K562 (cell line): Measurements from ENCODE around the gene HMGB2. TPM values are rescaled to one million over a fixed set of nuclear protein-coding genes. Genes with fewer than 3 reads are reported as not detected.

ENCODE experiments used
- ATAC-seq: fragments of 200-7000 bp; cut with Tn5 transposase; 3 replicates; pipeline ENCODE4 v1.9.1; 2020; ENCODE audit warnings: moderate library complexity
- BruUV-seq: library from RNA; stranded (reverse); fragments of 400-500 nt; replicated peaks from 2 replicates; lab custom pipeline; 2021; lab: Mats Ljungman, UMichigan
- CTCF ChIA-PET: fragments of 300-600 bp; formaldehyde crosslinking; extraction: SDS; loops from one replicate; lab custom pipeline; 2021; ENCODE audit warnings: low intra/inter-chr PET ratio; lab: Yijun Ruan, JAX
- POLR2A ChIA-PET: fragments of 300-600, 350-650 bp; sonication (Branson Sonifier 250); formaldehyde crosslinking; extraction: SDS; loops from one replicate; lab custom pipeline; 2021; ENCODE audit warnings: antibody characterized with exemption, inconsistent platforms; lab: Yijun Ruan, JAX
- DNase-seq, 4 experiments: peaks; one replicate each; pipeline versions ENCODE4 v3.0.0 to v3.0.0-alpha.2; 2011 to 2018; ENCODE audit warnings: low spot score in 3 of 4, mixed read lengths in 3 of 4; ENCODE audit errors: extremely low read depth in 1 of 4
- FAIRE-seq: peaks from 2 replicates; lab custom pipeline; 2011; peaks lifted over from hg19 to GRCh38; lab: Jason Lieb, UNC
- H2AFZ ChIP-seq: 2 replicates; pipeline ENCODE4 v1.6.0; 2011; ENCODE audit warnings: low read depth, low read length, control low read depth, inconsistent platforms
- H3K27ac ChIP-seq: fragments of 200-600 bp; 3 replicates; pipeline ENCODE4 v1.8.0; 2011; ENCODE audit warnings: low read depth, mild to moderate bottlenecking, control low read depth, inconsistent platforms, low read length, moderate library complexity, mixed read lengths; ENCODE audit errors: extremely low read depth
- H3K27me3 ChIP-seq, 2 experiments: fragments of 300-600 bp in 1 of 2; 2 replicates in 1 of 2; 3 replicates in 1 of 2; pipeline versions ENCODE4 v1.6.0 to v1.8.0; 2011; ENCODE audit warnings: inconsistent platforms in 2 of 2, low read length in 2 of 2, mild to moderate bottlenecking in 1 of 2, mixed read lengths in 1 of 2, moderate library complexity in 1 of 2; ENCODE audit not compliant: control insufficient read depth in 2 of 2, insufficient read depth in 2 of 2
- H3K36me3 ChIP-seq: fragments of 300-600 bp; 3 replicates; pipeline ENCODE4 v1.8.0; 2011; ENCODE audit warnings: mild to moderate bottlenecking, low read length, inconsistent platforms; ENCODE audit not compliant: control insufficient read depth, insufficient read depth
- H3K4me1 ChIP-seq, 2 experiments: fragments of 200-600 bp in 1 of 2; replicated peaks in 1 of 2; 2 replicates in 1 of 2; 3 replicates in 1 of 2; pipeline versions ENCODE4 v1.5.1 to v1.8.0; 2011; ENCODE audit warnings: inconsistent platforms in 2 of 2, low read length in 2 of 2, mild to moderate bottlenecking in 1 of 2, mixed read lengths in 1 of 2, moderate library complexity in 1 of 2; ENCODE audit not compliant: control insufficient read depth in 2 of 2, insufficient read depth in 2 of 2
- H3K4me2 ChIP-seq: 2 replicates; pipeline ENCODE4 v1.6.1; 2011; ENCODE audit warnings: low read length, control low read depth, inconsistent platforms, mixed read lengths; ENCODE audit not compliant: insufficient read depth
- H3K4me3 ChIP-seq: fragments of 200-600 bp; sonication (generic), shearing (Covaris generic); 2 replicates; pipeline ENCODE4 v1.5.1; 2016; ENCODE audit warnings: control low read depth, inconsistent platforms
- H3K79me2 ChIP-seq: fragments of 200-600 bp; 3 replicates; pipeline ENCODE4 v1.8.0; 2011; ENCODE audit warnings: low read length, inconsistent platforms; ENCODE audit not compliant: control insufficient read depth, insufficient read depth
- H3K9ac ChIP-seq, 2 experiments: 2 replicates each; pipeline versions ENCODE4 v1.6.0 to v1.6.1; 2011; ENCODE audit warnings: low read depth in 2 of 2, low read length in 2 of 2, control low read depth in 1 of 2, inconsistent platforms in 1 of 2, mild to moderate bottlenecking in 1 of 2, mixed read lengths in 1 of 2; ENCODE audit not compliant: insufficient read depth in 1 of 2
- H3K9me1 ChIP-seq: one replicate; pipeline ENCODE4 v1.6.0; 2011; ENCODE audit warnings: inconsistent platforms, mild to moderate bottlenecking, low read length, moderate library complexity; ENCODE audit not compliant: control insufficient read depth, insufficient read depth
- H3K9me3 ChIP-seq: replicated peaks from 2 replicates; pipeline ENCODE4 v1.5.1; 2011; ENCODE audit warnings: low read depth, low read length, inconsistent platforms; ENCODE audit not compliant: control insufficient read depth, insufficient read depth
- H4K20me1 ChIP-seq: replicated peaks from 2 replicates; pipeline ENCODE4 v1.6.1; 2011; ENCODE audit warnings: low read length, inconsistent platforms, mixed read lengths; ENCODE audit not compliant: control insufficient read depth, insufficient read depth
- HLTF ChIP-seq: fragments of 450-650 bp; IDR thresholded peaks from 2 replicates; pipeline ENCODE4 v1.6.1; 2016
- HMG20A ChIP-seq: fragments of 450-650 bp; formaldehyde crosslinking; conservative IDR thresholded peaks from 2 replicates; pipeline ENCODE4 v1.4.0; 2020; ENCODE audit warnings: mild to moderate bottlenecking, mixed read lengths
- MEIS2 ChIP-seq: fragments of 450-650 bp; IDR thresholded peaks from 2 replicates; pipeline ENCODE4 v1.6.1; 2014; ENCODE audit warnings: mild to moderate bottlenecking; ENCODE audit not compliant: partially characterized antibody
- NR3C1 ChIP-seq: sonication (generic); formaldehyde crosslinking; IDR thresholded peaks from 2 replicates; pipeline ENCODE4 v1.8.1; 2022; ENCODE audit warnings: missing genetic modification reagents
- RBM22 ChIP-seq: fragments of 200-400 bp; formaldehyde crosslinking; IDR thresholded peaks from 2 replicates; pipeline ENCODE4 v1.6.1; 2018; ENCODE audit warnings: low read length, low read depth; ENCODE audit not compliant: poor library complexity, severe bottlenecking
- SMAD3 ChIP-seq: fragments of 450-650 bp; formaldehyde crosslinking; conservative IDR thresholded peaks from 2 replicates; pipeline ENCODE4 v1.4.0; 2020; ENCODE audit warnings: mild to moderate bottlenecking
- TCF3 ChIP-seq: sonication (generic); formaldehyde crosslinking; IDR thresholded peaks from 2 replicates; pipeline ENCODE4 v1.4.0; 2020; ENCODE audit warnings: mild to moderate bottlenecking, missing genetic modification reagents
- ZNF232 ChIP-seq: sonication (generic); formaldehyde crosslinking; IDR thresholded peaks from 2 replicates; pipeline ENCODE4 v1.8.0; 2022; ENCODE audit warnings: mild to moderate bottlenecking, missing genetic modification reagents
- ZNF316 ChIP-seq: fragments of 450-650 bp; IDR thresholded peaks from 2 replicates; pipeline ENCODE4 v1.6.1; 2016
- ZNF347 ChIP-seq: fragments of 450-650 bp; formaldehyde crosslinking; IDR thresholded peaks from 2 replicates; pipeline ENCODE4 v1.4.0; 2020; ENCODE audit warnings: low read depth, mild to moderate bottlenecking, moderate library complexity
- ZNF717 ChIP-seq: fragments of 250-450 bp; sonication (Bioruptor Pico); IDR thresholded peaks from 2 replicates; pipeline ENCODE4 v1.5.0; 2021
- ZNF830 ChIP-seq: fragments of 250-450 bp; sonication (Bioruptor Pico); IDR thresholded peaks from 2 replicates; pipeline ENCODE4 v1.5.0; 2021; ENCODE audit warnings: mild to moderate bottlenecking
- WGBS: fragments of 100-300 bp; shearing (Covaris generic); methylation state at CpG from one replicate; pipeline ENCODE4 v1.1.6; 2016; ENCODE audit warnings: low coverage, mixed read lengths; ENCODE audit not compliant: insufficient coverage; ENCODE audit errors: missing lambda C conversion rate; 5-methylcytosine and 5-hydroxymethylcytosine counted together
- in situ Hi-C: fragments of 300-500 bp; cut with MboI; formaldehyde crosslinking; loops from 4 replicates; pipeline ENCODE4 v1.15.0; 2018; ENCODE audit warnings: inconsistent platforms, mixed read lengths
- intact Hi-C: fragments of 100-400 bp; cut with micrococcal nuclease; formaldehyde crosslinking; loops from 2 replicates; pipeline ENCODE4 v1.14.2; 2022
- polyA plus RNA-seq, 8 experiments: library from polyadenylated mRNA; depleted of rRNA in 4 of 8; stranded (reverse) in 5 of 8; unstranded in 3 of 8; fragments of >200 nt; fragmentation: Nextera tagmentation in 2 of 8; fragmentation: Illumina TruSeq in 1 of 8; extraction: Ambion mirVana in 2 of 8; extraction: Trizol in 1 of 8; gene quantifications; 2 replicates each; pipeline versions ENCODE4 v1.2.1 to v1.2.3, GENCODE V29; 2011 to 2014; ENCODE audit warnings: inconsistent platforms in 1 of 8, missing spikeins in 1 of 8
- total RNA-seq, 7 experiments: library from RNA; depleted of rRNA in 6 of 7; stranded (reverse); fragments of >200 nt in 6 of 7; fragmentation: Illumina TruSeq in 2 of 7; extraction: Trizol in 2 of 7; gene quantifications; 2 replicates each; pipeline versions ENCODE4 v1.2.1 to v1.2.3, GENCODE V29; 2011 to 2021; ENCODE audit warnings: low replicate concordance in 1 of 7

HMGB2 gene
- total and polyA plus RNA-seq, 9 of the 15 experiments (the other 6 are each of a cell fraction or from before 2014, with no cell fraction given) = 309 to 822 (median 626) TPM

DNA sequence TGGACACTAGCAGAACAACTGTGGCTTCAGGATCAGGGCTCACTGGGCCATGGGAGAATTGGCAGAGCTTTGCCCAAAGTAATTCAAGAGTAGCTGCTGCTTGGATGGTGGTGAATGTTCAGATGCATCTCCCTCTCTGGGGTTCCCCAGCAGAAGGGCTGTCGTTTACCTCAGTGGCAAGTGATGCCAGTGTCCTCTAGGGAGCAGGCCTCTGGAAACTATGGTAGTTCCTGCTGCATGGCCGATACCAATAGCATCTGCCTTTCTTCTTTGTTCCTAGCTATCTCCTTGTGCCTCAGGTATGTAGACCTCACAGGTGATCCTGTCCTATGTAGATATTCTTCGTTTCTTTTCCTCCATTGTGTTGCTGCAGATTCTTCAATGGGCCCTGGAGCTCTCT is 26.4 kb downstream of the HMGB2 start:
- FAIRE-seq = no peak
- intact Hi-C loops (loop anchor here (10.0 kb wide), 1 partner anchor 423 kb away; no protein-coding TSS in a partner anchor), in situ Hi-C loops (no loop called here)
- no TSS peak for BruUV-seq
- CTCF ChIA-PET = no interaction called here
- H2AFZ ChIP-seq = no peak overlapping the region
- no peak for ATAC-seq
- no peak overlapping the region for H3K27ac ChIP-seq
- H3K36me3 ChIP-seq = peaks cover 34% of the 10 kb centered on the region; the same call in 2 of the 3 replicates
- no peak for TF ChIP-seq NR3C1 (CRISPR knock-in tag)
- TF ChIP-seq TCF3 (CRISPR knock-in tag) = no peak
- TF ChIP-seq HLTF = no peak
- no peak for TF ChIP-seq ZNF830 (CRISPR knock-in tag)
- TF ChIP-seq ZNF232 (CRISPR knock-in tag) = no peak
- no peak for TF ChIP-seq ZNF316
- TF ChIP-seq RBM22 = no peak
- no peak for TF ChIP-seq HMG20A (CRISPR knock-in tag)
- TF ChIP-seq ZNF717 (CRISPR knock-in tag) = no peak
- no peak for TF ChIP-seq ZNF347 (CRISPR knock-in tag)
- TF ChIP-seq SMAD3 (CRISPR knock-in tag) = no peak
- TF ChIP-seq MEIS2 = no peak
- H3K79me2 ChIP-seq = no peaks in the 10 kb centered on the region
- no peak overlapping the region for H3K4me3 ChIP-seq
- no peaks in the 10 kb centered on the region for H3K9me1 ChIP-seq
- H3K9me3 ChIP-seq = no peaks in the 10 kb centered on the region
- WGBS = 80% methylated on average over 2 of the region's 3 CpGs
- no peak for DNase-seq
- no peak overlapping the region for H3K4me2 ChIP-seq
- H4K20me1 ChIP-seq = no peaks in the 10 kb centered on the region
- POLR2A ChIA-PET = interaction anchor here (0.7 to 1.3 kb wide), 3 partner anchors 15 to 593 kb away, joined by 3 read pairs; no protein-coding TSS in a partner anchor
- H3K9ac ChIP-seq = no peak overlapping the region
- H3K27me3 ChIP-seq = no peaks in the 10 kb centered on the region
- no peaks in the 10 kb centered on the region for H3K4me1 ChIP-seq
